SW480 (cell line): Measurements from ENCODE around the gene RAPGEF1.

ENCODE experiments used
- DNase-seq: peaks from one replicate; pipeline ENCODE4 v3.0.0-alpha.2; 2016; ENCODE audit warnings: low spot score

The RAPGEF1 gene

GRCh38 chr9:131587331-131587730 lies 152.5 kb downstream of the RAPGEF1 start:
- no peak for DNase-seq

- DNase-seq, result no peak
Observed at GRCh38 chr9:131585375-131585774, 154.5 kb downstream of the RAPGEF1 start.

- no peak for DNase-seq
Observed at GRCh38 chr9:131584858-131585257, 155.0 kb downstream of the RAPGEF1 start.

- DNase-seq, result no peak
Observed at GRCh38 chr9:131583836-131584555, 155.9 kb downstream of the RAPGEF1 start.

GRCh38 chr9:131583337-131583645 lies 156.6 kb downstream of the RAPGEF1 start:
- DNase-seq, result no peak

GRCh38 chr9:131582466-131583336 lies 157.2 kb downstream of the RAPGEF1 start:
- no peak for DNase-seq

GRCh38 chr9:131582056-131582455 lies 157.8 kb downstream of the RAPGEF1 start:
- no peak for DNase-seq

GRCh38 chr9:131580358-131580757 lies 159.5 kb downstream of the RAPGEF1 start:
- no peak for DNase-seq

- DNase-seq, result no peak
Observed at GRCh38 chr9:131579789-131580211, 160.1 kb downstream of the RAPGEF1 start.

GRCh38 chr9:131578731-131579504 lies 161.0 kb downstream of the RAPGEF1 start:
- DNase-seq, result no peak

GRCh38 chr9:131578021-131578420 lies 161.9 kb downstream of the RAPGEF1 start:
- no peak for DNase-seq

- no peak for DNase-seq
Observed at GRCh38 chr9:131577005-131578000, 162.6 kb downstream of the RAPGEF1 start.

GRCh38 chr9:131575946-131576853 lies 163.7 kb downstream of the RAPGEF1 start:
- no peak for DNase-seq

GRCh38 chr9:131574730-131575640 lies 164.9 kb downstream of the RAPGEF1 start:
- no peak for DNase-seq

- DNase-seq, result no peak
Observed at GRCh38 chr9:131567910-131568309, 172.0 kb downstream of the RAPGEF1 start.

GRCh38 chr9:131566158-131566557 lies 173.7 kb downstream of the RAPGEF1 start:
- DNase-seq, result no peak

GRCh38 chr9:131565369-131565768 lies 174.5 kb downstream of the RAPGEF1 start:
- no peak for DNase-seq

- DNase-seq, result no peak
Observed at GRCh38 chr9:131562032-131562959, 177.6 kb downstream of the RAPGEF1 start.
